ENCODE data around the gene SYF2. TPM values are rescaled to one million over a fixed set of nuclear protein-coding genes. Genes with fewer than 3 reads are reported as not detected.

The SYF2 gene
- total RNA-seq, 1 donor = 39.4 TPM

GRCh38 chr1:25217015-25217414 is 15.3 kb downstream of the SYF2 start:
- Histone ChIP-seq H3K4me2 (ENCODE audit: insufficient read depth, low read length) (no peak overlapping the region), H4K20me1 (ENCODE audit: insufficient read depth, low read length) (no peaks in the 10 kb centered on the region), H3K36me3 (ENCODE audit: insufficient read depth, low read length) (peaks cover 13% of the 10 kb centered on the region), H3K4me1 (ENCODE audit: insufficient read depth, low read length) (no peaks in the 10 kb centered on the region), H3K4me3 (ENCODE audit: insufficient read depth, low read length) (no peak overlapping the region), H3K27me3 (ENCODE audit: insufficient read depth, low read length) (no peaks in the 10 kb centered on the region), H3K9me3 (ENCODE audit: low read depth, low read length) (no peaks in the 10 kb centered on the region), H3K79me2 (ENCODE audit: insufficient read depth, low read length) (no peaks in the 10 kb centered on the region), H2AFZ (ENCODE audit: low read length) (no peak overlapping the region), H3K27ac (ENCODE audit: low read depth, low read length) (no peak overlapping the region)
- no peak for TF ChIP-seq CTCF (IDR thresholded peaks at IDR 0.05; ENCODE audit: extremely low read depth, low read depth, low read length)
- no peak for DNase-seq (ENCODE audit: insufficient read length, low spot score, missing footprints)

- Histone ChIP-seq H3K27me3 (ENCODE audit: insufficient read depth, low read length) (no peaks in the 10 kb centered on the region), H3K27ac (ENCODE audit: low read depth, low read length) (no peak overlapping the region), H3K4me3 (ENCODE audit: insufficient read depth, low read length) (no peak overlapping the region), H3K4me1 (ENCODE audit: insufficient read depth, low read length) (no peaks in the 10 kb centered on the region), H3K79me2 (ENCODE audit: insufficient read depth, low read length) (no peaks in the 10 kb centered on the region), H3K36me3 (ENCODE audit: insufficient read depth, low read length) (peaks cover 4% of the 10 kb centered on the region), H3K4me2 (ENCODE audit: insufficient read depth, low read length) (no peak overlapping the region), H4K20me1 (ENCODE audit: insufficient read depth, low read length) (no peaks in the 10 kb centered on the region), H2AFZ (ENCODE audit: low read length) (no peak overlapping the region), H3K9me3 (ENCODE audit: low read depth, low read length) (no peaks in the 10 kb centered on the region)
- no peak for DNase-seq (ENCODE audit: insufficient read length, low spot score, missing footprints)
- TF ChIP-seq CTCF (IDR thresholded peaks at IDR 0.05; ENCODE audit: extremely low read depth, low read depth, low read length) = no peak
These were observed 16.2 kb downstream of the SYF2 start for GRCh38 chr1:25216123-25216522.

GRCh38 chr1:25212725-25213124 is 19.6 kb downstream of the SYF2 start:
- no peak for DNase-seq (ENCODE audit: insufficient read length, low spot score, missing footprints)
- no peak for TF ChIP-seq CTCF (IDR thresholded peaks at IDR 0.05; ENCODE audit: extremely low read depth, low read depth, low read length)
- Histone ChIP-seq H3K79me2 (ENCODE audit: insufficient read depth, low read length) (no peaks in the 10 kb centered on the region), H4K20me1 (ENCODE audit: insufficient read depth, low read length) (no peaks in the 10 kb centered on the region), H3K4me3 (ENCODE audit: insufficient read depth, low read length) (no peak overlapping the region), H3K4me1 (ENCODE audit: insufficient read depth, low read length) (no peaks in the 10 kb centered on the region), H3K36me3 (ENCODE audit: insufficient read depth, low read length) (no peaks in the 10 kb centered on the region), H3K27ac (ENCODE audit: low read depth, low read length) (no peak overlapping the region), H3K27me3 (ENCODE audit: insufficient read depth, low read length) (peaks cover 6% of the 10 kb centered on the region), H3K9me3 (ENCODE audit: low read depth, low read length) (no peaks in the 10 kb centered on the region), H2AFZ (ENCODE audit: low read length) (no peak overlapping the region), H3K4me2 (ENCODE audit: insufficient read depth, low read length) (no peak overlapping the region)

GRCh38 chr1:25210728-25211127 is 21.6 kb downstream of the SYF2 start:
- Histone ChIP-seq H3K4me3 (ENCODE audit: insufficient read depth, low read length) (no peak overlapping the region), H3K27ac (ENCODE audit: low read depth, low read length) (no peak overlapping the region), H4K20me1 (ENCODE audit: insufficient read depth, low read length) (no peaks in the 10 kb centered on the region), H3K4me2 (ENCODE audit: insufficient read depth, low read length) (no peak overlapping the region), H3K27me3 (ENCODE audit: insufficient read depth, low read length) (peaks cover 6% of the 10 kb centered on the region), H2AFZ (ENCODE audit: low read length) (no peak overlapping the region), H3K36me3 (ENCODE audit: insufficient read depth, low read length) (no peaks in the 10 kb centered on the region), H3K9me3 (ENCODE audit: low read depth, low read length) (no peaks in the 10 kb centered on the region), H3K79me2 (ENCODE audit: insufficient read depth, low read length) (no peaks in the 10 kb centered on the region), H3K4me1 (ENCODE audit: insufficient read depth, low read length) (no peaks in the 10 kb centered on the region)
- no peak for TF ChIP-seq CTCF (IDR thresholded peaks at IDR 0.05; ENCODE audit: extremely low read depth, low read depth, low read length)
- no peak for DNase-seq (ENCODE audit: insufficient read length, low spot score, missing footprints)

Measured in osteoblast (primary cell).